H1 (cell line): ENCODE data around the gene INHBC. TPM values are rescaled to one million over a fixed set of nuclear protein-coding genes. Genes with fewer than 3 reads are reported as not detected.

Source experiments
- CTCF ChIA-PET: fragments of 300-600 bp; sonication (Branson Sonifier 250); formaldehyde crosslinking; loops from one replicate; lab custom pipeline; 2021; ENCODE audit not compliant: partially characterized antibody; lab: Charles Lee
- POLR2A ChIA-PET: fragments of 300-600 bp; sonication (Branson Sonifier 250); formaldehyde crosslinking; loops from one replicate; lab custom pipeline; 2021; ENCODE audit warnings: inconsistent platforms; ENCODE audit not compliant: partially characterized antibody; lab: Charles Lee
- DNase-seq, 2 experiments: peaks; one replicate each; pipeline versions ENCODE4 v3.0.0 to v3.0.0-alpha.2; 2010 to 2022; ENCODE audit warnings: low spot score in 2 of 2, low read depth in 1 of 2, mixed read lengths in 1 of 2
- FAIRE-seq: peaks from 2 replicates; lab custom pipeline; 2011; peaks lifted over from hg19 to GRCh38; lab: Jason Lieb, UNC
- H2AFZ ChIP-seq: 2 replicates; pipeline ENCODE4 v1.8.1; 2012; ENCODE audit warnings: low read length, inconsistent platforms
- H2AK5ac ChIP-seq: 2 replicates; pipeline ENCODE4 v1.6.1; 2013; ENCODE audit warnings: low read depth, low read length
- H2BK120ac ChIP-seq: replicated peaks from 2 replicates; pipeline ENCODE3; 2013; ENCODE audit warnings: low read depth, low read length, inconsistent platforms
- H2BK12ac ChIP-seq: 2 replicates; pipeline ENCODE4 v1.6.1; 2013; ENCODE audit warnings: low read depth, low read length
- H2BK15ac ChIP-seq: 2 replicates; pipeline ENCODE4 v1.6.1; 2013; ENCODE audit warnings: low read length
- H2BK20ac ChIP-seq: 2 replicates; pipeline ENCODE4 v1.6.1; 2013; ENCODE audit warnings: low read length
- H2BK5ac ChIP-seq: 2 replicates; pipeline ENCODE4 v1.6.1; 2013; ENCODE audit warnings: low read depth, low read length
- H3K14ac ChIP-seq: 2 replicates; pipeline ENCODE4 v1.6.1; 2013; ENCODE audit warnings: inconsistent platforms; ENCODE audit not compliant: insufficient read length
- H3K18ac ChIP-seq: 2 replicates; pipeline ENCODE4 v1.6.1; 2013; ENCODE audit warnings: low read length; ENCODE audit errors: extremely low read depth
- H3K23ac ChIP-seq: 2 replicates; pipeline ENCODE4 v1.6.1; 2013; ENCODE audit warnings: inconsistent platforms; ENCODE audit not compliant: insufficient read length
- H3K23me2 ChIP-seq: 2 replicates; pipeline ENCODE4 v1.6.1; 2013; ENCODE audit warnings: low read depth, low read length
- H3K27ac ChIP-seq: 2 replicates; pipeline ENCODE4 v1.6.1; 2011; ENCODE audit warnings: low read depth, low read length, inconsistent platforms
- H3K27me3 ChIP-seq, 4 experiments: replicated peaks in 1 of 4; 1 replicate in 1 of 4; 2 replicates in 3 of 4; pipeline versions ENCODE4 v1.6.1 to v1.8.1; 2011 to 2013; ENCODE audit warnings: low read length in 3 of 4, mild to moderate bottlenecking in 3 of 4, inconsistent platforms in 2 of 4, mixed read lengths in 2 of 4, moderate library complexity in 1 of 4; ENCODE audit not compliant: control insufficient read depth in 3 of 4, insufficient read depth in 3 of 4; ENCODE audit errors: extremely low read depth in 1 of 4
- H3K36me3 ChIP-seq, 4 experiments: 2 replicates each; pipeline versions ENCODE4 v1.6.1 to v1.8.1; 2011 to 2013; ENCODE audit warnings: mild to moderate bottlenecking in 4 of 4, low read length in 3 of 4, moderate library complexity in 2 of 4, control low read depth in 1 of 4, inconsistent platforms in 1 of 4; ENCODE audit not compliant: insufficient read depth in 4 of 4, control insufficient read depth in 2 of 4
- H3K4ac ChIP-seq: replicated peaks from 2 replicates; pipeline ENCODE3; 2013; ENCODE audit warnings: low read length, low read depth, mixed read lengths, inconsistent platforms; ENCODE audit not compliant: insufficient read length
- H3K4me1 ChIP-seq, 4 experiments: replicated peaks in 1 of 4; 1 replicate in 1 of 4; 2 replicates in 3 of 4; pipeline versions ENCODE4 v1.6.1 to v1.8.1; 2011 to 2013; ENCODE audit warnings: low read length in 3 of 4, inconsistent platforms in 2 of 4, mixed read lengths in 1 of 4; ENCODE audit not compliant: insufficient read depth in 4 of 4, control insufficient read depth in 3 of 4
- H3K4me2 ChIP-seq, 2 experiments: 2 replicates each; pipeline versions ENCODE4 v1.6.1 to v1.8.1; 2011 to 2013; ENCODE audit warnings: low read depth in 2 of 2, low read length in 2 of 2, control low read depth in 1 of 2, inconsistent platforms in 1 of 2, mild to moderate bottlenecking in 1 of 2; ENCODE audit not compliant: insufficient read depth in 1 of 2
- H3K4me3 ChIP-seq, 4 experiments: fragments of 200-600, 300-600 bp in 1 of 4; sonication (generic), shearing (Covaris generic), sonication (Bioruptor Twin) in 1 of 4; 2 replicates each; pipeline versions ENCODE4 v1.5.1 to v1.8.1; 2011 to 2016; ENCODE audit warnings: low read length in 4 of 4, low read depth in 3 of 4, control low read depth in 2 of 4, inconsistent platforms in 2 of 4, mild to moderate bottlenecking in 2 of 4, mixed read lengths in 1 of 4, moderate library complexity in 1 of 4; ENCODE audit not compliant: insufficient read depth in 2 of 4; ENCODE audit errors: extremely low read depth in 1 of 4
- H3K56ac ChIP-seq: replicated peaks from 2 replicates; pipeline ENCODE3; 2013; ENCODE audit warnings: low read depth, mild to moderate bottlenecking, mixed read lengths, low read length, inconsistent platforms; ENCODE audit not compliant: insufficient read length
- H3K79me1 ChIP-seq: 2 replicates; pipeline ENCODE4 v1.6.1; 2013; ENCODE audit warnings: low read depth, low read length, control low read depth
- H3K79me2 ChIP-seq, 2 experiments: 2 replicates each; pipeline versions ENCODE4 v1.6.1 to v1.8.1; 2012 to 2013; ENCODE audit warnings: low read length in 2 of 2, mild to moderate bottlenecking in 2 of 2, inconsistent platforms in 1 of 2; ENCODE audit not compliant: insufficient read depth in 2 of 2, control insufficient read depth in 1 of 2
- H3K9ac ChIP-seq, 4 experiments: replicated peaks in 1 of 4; 1 replicate in 1 of 4; 2 replicates in 3 of 4; pipeline versions ENCODE4 v1.6.1 to v1.8.1; 2011 to 2013; ENCODE audit warnings: low read depth in 3 of 4, low read length in 3 of 4, control low read depth in 2 of 4, mild to moderate bottlenecking in 2 of 4, moderate library complexity in 2 of 4, inconsistent platforms in 1 of 4; ENCODE audit errors: extremely low read depth in 1 of 4
- H3K9me3 ChIP-seq, 2 experiments: 2 replicates each; pipeline versions ENCODE4 v1.6.1 to v1.8.1; 2012 to 2013; ENCODE audit warnings: mild to moderate bottlenecking in 2 of 2, moderate library complexity in 2 of 2, control low read depth in 1 of 2, inconsistent platforms in 1 of 2, low read depth in 1 of 2, low read length in 1 of 2, mixed read lengths in 1 of 2; ENCODE audit not compliant: insufficient read depth in 2 of 2
- H4K20me1 ChIP-seq, 2 experiments: replicated peaks in 1 of 2; 2 replicates each; pipeline versions ENCODE3 to v1.8.1; 2011 to 2013; ENCODE audit warnings: inconsistent platforms in 2 of 2, low read length in 2 of 2, mild to moderate bottlenecking in 1 of 2; ENCODE audit not compliant: insufficient read depth in 2 of 2, control insufficient read depth in 1 of 2
- H4K5ac ChIP-seq: 2 replicates; pipeline ENCODE4 v1.6.1; 2013; ENCODE audit warnings: low read length, low read depth, mixed read lengths, inconsistent platforms; ENCODE audit not compliant: insufficient read length
- H4K8ac ChIP-seq: 2 replicates; pipeline ENCODE4 v1.8.0; 2013; ENCODE audit warnings: mild to moderate bottlenecking, moderate library complexity, low read length, inconsistent platforms; ENCODE audit not compliant: insufficient read depth; ENCODE audit errors: extremely low read depth
- H4K91ac ChIP-seq: replicated peaks from 2 replicates; pipeline ENCODE3; 2013; ENCODE audit warnings: low read length, mixed read lengths, inconsistent platforms; ENCODE audit not compliant: insufficient read length
- MAX ChIP-seq: IDR thresholded peaks from 2 replicates; pipeline ENCODE4 v1.6.1; 2012; ENCODE audit warnings: inconsistent platforms
- SP2 ChIP-seq: IDR thresholded peaks from 2 replicates; pipeline ENCODE4 v1.6.1; 2012; ENCODE audit warnings: mild to moderate bottlenecking, low read length, inconsistent platforms
- WGBS, 2 experiments: shearing (Covaris generic) in 1 of 2; methylation state at CpG; one replicate each; pipeline versions ENCODE4 v1.1.6 to v1.1.7; 2013 to 2015; ENCODE audit warnings: low lambda C conversion rate in 2 of 2, mixed read lengths in 2 of 2, inconsistent platforms in 1 of 2, low coverage in 1 of 2, missing lambda C conversion rate in 1 of 2; ENCODE audit not compliant: insufficient replicate concordance in 2 of 2, insufficient coverage in 1 of 2, insufficient read length in 1 of 2; ENCODE audit errors: extremely low coverage in 1 of 2, missing lambda C conversion rate in 1 of 2; 5-methylcytosine and 5-hydroxymethylcytosine counted together
- polyA plus RNA-seq, 7 experiments: library from polyadenylated mRNA; depleted of rRNA in 3 of 7; stranded (reverse) in 5 of 7; unstranded in 2 of 7; fragments of >200 nt in 5 of 7; fragments of 200-250 nt in 2 of 7; gene quantifications; 1 replicate in 5 of 7; 2 replicates in 1 of 7; 4 replicates in 1 of 7; pipeline versions ENCODE4 v1.2.1 to v1.2.3, GENCODE V29; 2011 to 2013; ENCODE audit warnings: missing spikeins in 2 of 7, mixed read lengths in 2 of 7
- total RNA-seq: library from RNA; stranded (reverse); fragmentation: NEBNext Ultra II Directional; extraction: Animal tissue kit (Norgen Biotek cat#: 25700); gene quantifications from 2 replicates; pipeline ENCODE4 v1.2.1, GENCODE V29; 2021

INHBC gene
- total and polyA plus RNA-seq, 2 of the 8 experiments (the other 6 are each of a cell fraction or from before 2014, with no cell fraction given), result 0.15 TPM; not detected in 1

- no peak overlapping the region for H3K4ac ChIP-seq
- no peak overlapping the region for H4K91ac ChIP-seq
- no peaks in the 10 kb centered on the region for H3K27me3 ChIP-seq
- ChIA-PET POLR2A (interaction anchor here (0.5 to 11.2 kb wide), 19 partner anchors 8 to 228 kb away, joined by 3 to 168 read pairs (median 4); partner anchors contain the start of genes INHBC, R3HDM2, SHMT2 and STAC3), CTCF (interaction anchor here (0.8 to 18.5 kb wide), 58 partner anchors 8 to 415 kb away, joined by 3 to 478 read pairs (median 7); partner anchors contain the start of genes ARHGAP9, INHBC, MARS1 and SHMT2)
- no peak overlapping the region for H2BK20ac ChIP-seq
- H3K4me1 ChIP-seq, result peaks cover 0 to 28% (median 19%) of the 10 kb centered on the region in 4 experiments; a peak in 6 of 7 replicates
- H3K79me2 ChIP-seq, result peaks cover 0 to 9% of the 10 kb centered on the region in 2 experiments; a peak in 1 of 4 replicates
- TF ChIP-seq MAX (no peak), SP2 (no peak)
- no peak overlapping the region for H4K5ac ChIP-seq
- H2AFZ ChIP-seq, result no peak overlapping the region
- H3K36me3 ChIP-seq, result peaks cover 0 to 4% (median 0%) of the 10 kb centered on the region in 4 experiments; a peak in 1 of 8 replicates
- no peak overlapping the region for H2AK5ac ChIP-seq
- no peaks in the 10 kb centered on the region for H3K9me3 ChIP-seq
- WGBS, 2 experiments, result 51% methylated on average over 9 of the region's 9 CpGs; no CpG with 5 or more reads in 1 of the 2 experiments
- DNase-seq (no peak), FAIRE-seq (no peak)
- H3K14ac ChIP-seq, result no peak overlapping the region
- H4K20me1 ChIP-seq, result no peaks in the 10 kb centered on the region
- H3K4me2 ChIP-seq, result no peak overlapping the region
- H3K4me3 ChIP-seq, result no peak overlapping the region
- H2BK12ac ChIP-seq, result peak overlapping the region; percentile 64; the same call in 1 of the 2 replicates
- H3K23ac ChIP-seq, result no peak overlapping the region
- H2BK120ac ChIP-seq, result no peak overlapping the region
- no peak overlapping the region for H2BK5ac ChIP-seq
- H3K79me1 ChIP-seq, result no peaks in the 10 kb centered on the region
- no peak overlapping the region for H2BK15ac ChIP-seq
- no peak overlapping the region for H3K18ac ChIP-seq
- H4K8ac ChIP-seq, result no peak overlapping the region; the same call in 1 of the 2 replicates
- peaks cover 9% of the 10 kb centered on the region for H3K23me2 ChIP-seq
- H3K9ac ChIP-seq, result no peak overlapping the region
- H3K27ac ChIP-seq, result no peak overlapping the region
- no peak overlapping the region for H3K56ac ChIP-seq
Observed at GRCh38 chr12:57452181-57452936, 17.8 kb downstream of the INHBC start.
